CD4-positive, alpha-beta T cell treated with Interleukin-17A for 4 hours (primary cell): Measurements from ENCODE around the gene ATP6AP1.
A peak's percentile ranks its signal among the peaks of the same experiment; 100 is the strongest.
"Not testable (repeated sequence)": the region's sequence is repeated elsewhere in the genome, so short reads cannot be mapped to it uniquely, and the experiment has no call there.

ENCODE experiments used
- DNase-seq: peaks from one replicate; pipeline ENCODE4 v3.0.0-alpha.2; 2020; ENCODE audit warnings: mixed read lengths

Gene ATP6AP1, protein sequence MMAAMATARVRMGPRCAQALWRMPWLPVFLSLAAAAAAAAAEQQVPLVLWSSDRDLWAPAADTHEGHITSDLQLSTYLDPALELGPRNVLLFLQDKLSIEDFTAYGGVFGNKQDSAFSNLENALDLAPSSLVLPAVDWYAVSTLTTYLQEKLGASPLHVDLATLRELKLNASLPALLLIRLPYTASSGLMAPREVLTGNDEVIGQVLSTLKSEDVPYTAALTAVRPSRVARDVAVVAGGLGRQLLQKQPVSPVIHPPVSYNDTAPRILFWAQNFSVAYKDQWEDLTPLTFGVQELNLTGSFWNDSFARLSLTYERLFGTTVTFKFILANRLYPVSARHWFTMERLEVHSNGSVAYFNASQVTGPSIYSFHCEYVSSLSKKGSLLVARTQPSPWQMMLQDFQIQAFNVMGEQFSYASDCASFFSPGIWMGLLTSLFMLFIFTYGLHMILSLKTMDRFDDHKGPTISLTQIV

DNA sequence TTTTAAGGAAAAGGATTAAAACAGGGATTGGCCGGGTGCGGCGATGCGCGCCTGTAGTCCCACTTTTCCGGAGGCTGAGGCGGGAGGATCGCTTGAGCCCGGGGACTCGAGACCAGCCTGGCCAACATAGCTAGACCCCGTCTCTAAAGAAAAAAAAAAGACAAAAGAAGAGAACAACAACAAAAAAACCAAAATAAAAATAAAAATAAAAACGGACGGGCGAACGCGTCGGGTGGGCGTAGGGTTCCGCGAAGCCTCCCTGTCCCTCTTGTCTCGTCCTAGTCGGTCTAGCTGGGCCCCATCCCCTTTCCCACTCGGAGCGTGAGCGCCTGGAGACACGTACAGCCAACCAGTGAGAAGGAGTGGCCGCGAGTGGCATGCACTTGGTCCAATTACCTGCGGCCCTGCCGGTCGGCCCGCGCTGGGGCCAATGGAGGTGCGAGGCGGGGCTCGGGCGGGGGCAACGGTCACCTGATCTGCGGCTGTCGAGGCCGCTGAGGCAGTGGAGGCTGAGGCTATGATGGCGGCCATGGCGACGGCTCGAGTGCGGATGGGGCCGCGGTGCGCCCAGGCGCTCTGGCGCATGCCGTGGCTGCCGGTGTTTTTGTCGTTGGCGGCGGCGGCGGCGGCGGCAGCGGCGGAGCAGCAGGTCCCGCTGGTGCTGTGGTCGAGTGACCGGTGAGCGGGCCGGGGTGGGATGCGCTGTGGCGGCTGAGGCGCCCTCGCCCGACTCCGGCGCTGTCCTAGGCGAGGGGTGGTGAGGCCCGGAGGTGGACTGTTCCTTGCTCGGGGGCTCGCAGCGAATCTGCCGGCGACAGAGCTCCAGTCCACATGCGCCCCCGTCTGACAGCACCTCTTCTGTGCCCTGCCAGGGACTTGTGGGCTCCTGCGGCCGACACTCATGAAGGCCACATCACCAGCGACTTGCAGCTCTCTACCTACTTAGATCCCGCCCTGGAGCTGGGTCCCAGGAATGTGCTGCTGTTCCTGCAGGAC is at the start of gene ATP6AP1:
ATP6AP1 (plus strand) TSS at position 502 of the 996 bp plus-strand sequence; CDS start at position 518, 16 bp downstream.
- peak; percentile 89 for DNase-seq

GRCh38 chrX:154378799-154379568 is 49.5 kb upstream of the ATP6AP1 start, which contains the start of gene EMD:
Gene EMD, plus strand, starts transcription at chrX:154379295. Its CDS starts 190 bp downstream, at chrX:154379485.
- peak; percentile 97 for DNase-seq

GRCh38 chrX:154379569-154379951 is 48.9 kb upstream of the ATP6AP1 start:
- DNase-seq = no peak

- DNase-seq = no peak
These were observed 48.3 kb upstream of the ATP6AP1 start for GRCh38 chrX:154380153-154380552.

- no peak for DNase-seq
These were observed 47.7 kb upstream of the ATP6AP1 start for GRCh38 chrX:154380787-154381186.

GRCh38 chrX:154381271-154381670 is 47.2 kb upstream of the ATP6AP1 start:
- no peak for DNase-seq

DNA sequence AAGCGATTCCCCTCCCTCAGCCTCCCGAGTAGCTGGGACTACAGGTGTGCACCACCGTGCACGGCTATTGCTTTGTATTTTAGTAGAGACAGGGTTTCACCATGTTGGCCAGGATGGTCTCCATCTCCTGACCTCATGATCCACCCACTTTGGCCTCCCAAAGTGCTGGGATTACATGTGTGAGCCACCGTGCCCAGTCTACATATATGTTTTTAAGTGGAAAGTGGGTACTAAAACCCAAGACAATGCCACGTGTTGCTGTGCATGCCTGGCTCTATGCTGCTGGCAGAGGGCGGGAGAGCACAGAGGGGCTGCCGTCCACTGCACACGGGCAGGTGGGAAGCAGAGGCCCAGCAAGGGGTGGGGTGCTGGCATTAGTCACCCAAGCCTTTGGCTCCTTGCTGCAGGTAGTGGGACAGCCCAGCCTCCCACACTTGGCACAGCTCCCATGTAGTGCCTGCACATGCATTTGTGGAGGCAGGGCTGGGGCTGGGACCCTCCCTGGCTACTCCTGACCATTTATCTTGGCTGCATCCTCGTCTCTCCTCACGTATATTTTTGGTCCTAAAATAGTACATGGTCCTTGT is 45.9 kb upstream of the ATP6AP1 start:
- no peak for DNase-seq

DNA sequence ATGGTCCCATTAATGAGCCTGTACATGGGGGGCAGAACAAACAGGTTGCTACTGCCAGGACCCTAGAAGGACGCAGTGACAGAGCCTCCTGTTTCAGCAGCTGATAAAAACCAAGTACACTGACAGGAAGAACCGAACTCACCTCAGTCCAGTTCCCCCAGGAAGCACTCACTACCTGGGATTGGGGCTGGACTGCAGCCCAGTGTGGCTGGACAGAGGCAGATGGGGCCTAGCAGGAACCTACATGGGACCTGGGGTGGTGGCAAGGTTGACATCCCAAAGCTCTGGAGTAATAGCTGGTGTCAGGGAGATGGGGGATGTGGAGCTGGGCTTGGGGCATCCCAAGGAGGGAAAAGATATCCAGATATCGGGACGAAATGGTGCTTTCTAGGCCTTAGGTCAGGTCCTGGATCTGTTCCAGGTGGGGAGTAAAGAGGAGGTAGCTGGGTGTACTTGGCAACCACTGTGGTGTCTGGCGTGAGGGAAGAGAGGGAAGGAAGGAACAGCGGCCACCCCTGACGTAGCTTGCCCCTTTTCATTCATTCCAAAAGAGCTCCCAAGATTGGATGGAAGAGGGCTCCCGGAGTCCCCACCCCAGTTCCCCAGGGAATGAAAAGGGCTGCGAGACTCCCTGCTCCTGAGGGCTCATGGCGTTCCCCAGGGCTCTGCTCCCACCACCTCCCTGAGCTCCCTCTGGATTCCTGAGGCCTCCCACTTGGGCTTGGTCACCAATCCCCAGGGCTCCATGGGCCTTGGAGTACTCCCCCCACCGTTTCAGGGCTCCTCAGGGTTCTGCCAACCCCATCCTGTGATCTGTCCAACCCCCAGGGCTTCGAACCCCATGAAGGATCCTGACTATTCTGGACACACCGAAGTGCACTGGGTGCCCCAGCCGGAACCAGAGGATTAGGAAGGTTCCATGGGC is 44.9 kb upstream of the ATP6AP1 start:
- no peak for DNase-seq

DNA sequence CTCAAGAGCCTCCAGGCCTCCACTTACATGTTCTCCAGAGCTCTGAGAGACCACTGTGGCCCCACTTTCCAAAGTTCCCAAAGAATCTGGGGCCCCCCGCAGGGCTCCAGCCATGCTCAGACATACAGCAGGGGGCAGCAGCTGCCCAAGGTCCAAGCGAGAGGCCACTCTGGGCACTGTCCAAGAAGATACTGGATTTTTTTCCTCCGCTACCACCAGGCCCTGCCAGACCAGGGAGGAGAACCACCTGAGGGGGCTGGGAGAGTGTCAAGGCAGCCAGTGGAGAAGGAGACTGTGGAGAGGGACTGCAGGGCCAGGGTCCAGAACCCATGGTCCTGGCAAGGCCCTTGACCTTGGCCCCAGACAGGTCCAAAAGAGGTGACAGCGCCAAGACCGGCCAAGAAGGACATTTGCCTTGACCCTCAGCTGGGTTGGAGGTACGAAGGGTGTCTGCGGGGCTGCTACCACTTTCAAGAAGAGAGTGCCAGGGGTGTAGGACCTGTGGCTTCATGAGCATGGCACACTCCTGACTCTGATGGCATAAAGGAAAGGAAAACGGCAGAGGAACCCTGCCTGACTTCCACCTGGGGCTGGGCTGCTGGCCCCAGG is 44.1 kb upstream of the ATP6AP1 start:
- DNase-seq = no peak

- not testable (repeated sequence) for DNase-seq
These were observed 40.4 kb upstream of the ATP6AP1 start for GRCh38 chrX:154388094-154388493.

DNA sequence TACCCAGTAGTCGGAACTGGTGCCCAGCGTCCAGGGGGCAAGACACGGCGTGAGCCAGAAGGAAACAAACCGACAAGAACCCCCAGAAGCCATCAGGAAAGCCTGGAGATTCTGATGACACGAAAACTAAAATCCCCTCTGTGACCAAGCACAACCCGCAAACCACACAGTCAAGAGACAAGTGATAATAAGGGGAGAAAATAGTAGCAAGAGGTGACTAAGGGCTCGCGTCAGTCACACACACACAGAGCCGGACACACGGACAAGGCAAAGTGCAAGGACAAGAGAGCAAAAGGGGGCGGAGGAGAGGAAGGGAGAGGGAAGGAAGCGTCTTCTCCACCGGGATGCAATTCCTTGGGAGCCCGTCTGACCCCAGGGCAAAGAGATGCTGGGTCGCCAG is 39.8 kb upstream of the ATP6AP1 start:
- not testable (repeated sequence) for DNase-seq

GRCh38 chrX:154389812-154390747 is 38.4 kb upstream of the ATP6AP1 start:
- DNase-seq = not testable (repeated sequence)

GRCh38 chrX:154396363-154396762 is 32.1 kb upstream of the ATP6AP1 start:
- DNase-seq = not testable (repeated sequence)

DNA sequence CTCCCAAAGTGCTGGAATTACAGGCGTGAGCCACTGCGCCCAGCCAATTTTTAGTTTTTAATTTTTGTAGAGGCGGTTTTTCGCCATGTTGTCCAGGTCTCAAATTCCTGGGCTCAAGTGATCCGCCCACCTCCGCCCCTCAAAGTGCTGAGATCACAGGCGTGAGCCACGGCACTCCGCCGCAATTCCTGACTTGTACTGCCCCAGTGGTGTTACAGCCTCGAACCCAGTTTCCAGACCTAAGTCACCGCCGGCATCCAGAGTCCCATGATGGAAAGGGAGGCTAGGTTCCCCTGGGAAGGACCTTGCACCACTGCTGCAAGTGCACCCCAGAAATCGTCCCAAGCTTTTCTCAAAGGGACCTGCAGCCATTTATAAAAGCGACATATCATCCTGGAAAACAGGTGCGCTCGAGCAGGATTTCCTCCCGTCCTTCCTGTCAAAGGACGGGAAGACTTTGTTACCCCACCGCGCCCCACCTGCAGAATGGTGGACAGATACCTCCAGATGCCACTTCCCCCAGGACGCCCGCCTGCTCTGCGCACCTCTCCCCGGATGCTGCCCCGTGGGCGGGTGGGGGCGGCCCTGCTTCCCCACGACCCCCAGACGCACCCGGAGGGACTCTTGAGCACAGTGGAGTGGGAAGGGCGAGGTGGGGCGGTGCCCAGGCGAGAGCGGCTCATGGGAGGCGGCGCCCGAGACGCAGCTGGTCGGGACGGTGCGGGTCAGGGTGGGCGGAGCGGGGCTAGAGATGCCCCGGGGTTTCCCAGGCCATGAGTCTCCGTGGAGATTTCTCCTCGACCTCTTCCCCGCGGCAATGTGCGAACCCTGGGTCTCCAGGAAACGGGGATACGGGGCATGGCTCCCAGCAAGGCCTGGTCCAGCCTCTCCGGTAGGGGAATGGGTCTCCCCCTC is 31.2 kb upstream of the ATP6AP1 start:
- peak; percentile 60 for DNase-seq

- peak; percentile 87 for DNase-seq
These were observed 30.4 kb upstream of the ATP6AP1 start, which contains the start of gene RPL10 for GRCh38 chrX:154397888-154398667. Gene RPL10, plus strand, starts transcription at chrX:154398377. Its CDS starts 143 bp downstream, at chrX:154398520.

GRCh38 chrX:154398668-154399526 is 29.6 kb upstream of the ATP6AP1 start:
- peak; percentile 88 for DNase-seq
